Psoas muscle (tissue), 8 donors: Measurements from ENCODE around the gene ESAM. TPM values are rescaled to one million over a fixed set of nuclear protein-coding genes. Genes with fewer than 3 reads are reported as not detected.

Experiments used
- ATAC-seq, 4 donors: fragments of 200-7000 bp; cut with Tn5 transposase; one replicate each; pipeline ENCODE4 v1.9.1; 2020; ENCODE audit warnings: moderate library complexity in 3 of 4, mild to moderate bottlenecking in 2 of 4
- DNase-seq, 2 donors: peaks; one replicate each; pipeline ENCODE4 v3.0.0-alpha.2; 2020
- H3K27ac ChIP-seq: fragments of 200-600 bp; one replicate; pipeline ENCODE4 v1.8.0; 2022
- H3K27me3 ChIP-seq, 3 donors: fragments of 200-600 bp in 1 of 3; one replicate each; pipeline versions ENCODE4 v1.6.1 to v1.8.0; 2013 to 2022; ENCODE audit warnings: low read length in 2 of 3, mild to moderate bottlenecking in 2 of 3, moderate library complexity in 1 of 3; ENCODE audit not compliant: insufficient read depth in 3 of 3
- H3K36me3 ChIP-seq, 2 donors: fragments of 200-600 bp in 1 of 2; one replicate each; pipeline versions ENCODE4 v1.6.1 to v1.8.0; 2013 to 2022; ENCODE audit warnings: low read depth in 1 of 2, mild to moderate bottlenecking in 1 of 2, moderate library complexity in 1 of 2; ENCODE audit not compliant: insufficient read depth in 1 of 2
- H3K4me1 ChIP-seq: fragments of 200-600 bp; one replicate; pipeline ENCODE4 v1.8.0; 2022
- H3K4me3 ChIP-seq: fragments of 200-600 bp; one replicate; pipeline ENCODE4 v1.8.0; 2022; ENCODE audit warnings: mild to moderate bottlenecking
- H3K9me3 ChIP-seq: fragments of 200-600 bp; one replicate; pipeline ENCODE4 v1.8.0; 2022
- WGBS, 3 donors: extraction: QIAGEN DNeasy Blood & Tissue Kit; methylation state at CpG; one replicate each; pipeline versions ENCODE4 v1.1.6 to v1.1.7; 2013; 5-methylcytosine and 5-hydroxymethylcytosine counted together
- intact Hi-C, 2 donors: fragments of 100-400 bp; cut with DNase I; formaldehyde crosslinking; loops; one replicate each; pipeline versions ENCODE4 v1.11.0 to v1.14.2; 2022
- polyA plus RNA-seq, 3 donors: library from polyadenylated mRNA; stranded (reverse); fragments of 200-250 nt; gene quantifications; one replicate each; pipeline ENCODE4 v1.2.3, GENCODE V29; 2013
- total RNA-seq, 4 donors: library from RNA; stranded (reverse); fragmentation: NEBNext Ultra II Directional in 2 of 4; extraction: Animal tissue kit (Norgen Biotek cat#: 25700) in 2 of 4; gene quantifications; one replicate each; pipeline versions ENCODE4 v1.2.1 to v1.2.4, GENCODE V29; 2021 to 2023
- TF ChIP-seq, protein P1 (sequence below): fragments of 200-600 bp; IDR thresholded peaks from one replicate; pipeline ENCODE4 v1.8.0; 2022; ENCODE audit warnings: antibody characterized with exemption
- donor health status: healthy with polysubstance abuse.
- donor health status: DM: no; HTN: no; CAD: no; lungs with moderate emphysema.
- donor health status: Bipolar disorder and iron deficiency.
- donor health status: healthy.
- donor health status: DM: yes; HTN: yes; CAD: no.
- donor health status: DM: no; HTN: no; CAD: no.
- donor health status: DM: no; HTN: no; CAD: no.
- donor health status: DM: yes; HTN: yes; CAD: no.

ESAM gene
- total and polyA plus RNA-seq, 7 donors: 18.4 to 37.2 (median 27.9) TPM

DNA sequence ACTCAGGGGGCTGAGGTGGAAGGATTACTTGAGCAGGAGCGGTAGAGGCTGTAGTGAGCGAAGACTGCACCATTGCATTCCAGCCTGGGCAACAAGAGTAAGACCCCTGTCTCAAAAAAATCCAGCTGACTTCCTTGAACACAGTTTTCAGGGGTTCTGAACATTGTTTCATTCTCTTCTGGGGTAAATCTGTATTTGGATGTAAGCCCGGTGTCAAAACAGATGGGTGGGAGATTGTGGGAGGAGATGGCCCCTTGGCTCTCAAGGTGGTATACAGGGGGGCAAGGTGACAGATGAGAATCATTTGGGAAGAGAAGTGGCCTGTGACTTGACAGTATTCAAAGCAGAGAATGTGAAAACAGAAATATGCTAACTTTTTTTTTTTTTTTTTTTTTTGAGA, 4.8 kb downstream of the ESAM start:
- peaks cover 0 to 6% of the 10 kb centered on the region in 2 donors for H3K36me3 ChIP-seq
- H3K27ac ChIP-seq: no peak overlapping the region

DNA sequence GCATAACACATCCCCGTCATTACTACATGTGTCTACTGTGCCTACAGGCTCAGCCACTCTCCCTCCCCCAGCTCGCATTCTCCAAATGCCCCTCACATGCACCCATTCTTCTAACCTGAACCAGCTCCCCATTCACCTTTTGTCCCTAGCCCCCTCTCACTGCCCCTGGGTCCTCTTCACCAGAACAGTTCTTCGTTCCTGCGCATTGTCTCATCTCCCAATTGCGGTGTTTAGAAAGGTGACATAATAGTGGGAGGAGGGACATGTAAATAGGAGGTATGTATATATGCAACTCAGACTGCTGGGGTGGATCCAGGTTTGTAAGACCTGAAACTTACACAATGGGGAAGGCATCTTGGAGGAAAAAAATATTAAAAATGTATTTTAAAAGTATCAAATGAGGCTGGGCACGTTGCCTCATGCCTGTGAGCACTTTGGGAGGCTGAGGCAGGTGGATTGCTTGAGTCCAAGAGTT, 5.3 kb downstream of the ESAM start:
- Histone ChIP-seq H3K4me3 (no peak overlapping the region), H3K9me3 (no peaks in the 10 kb centered on the region), H3K36me3 (peaks cover 0 to 6% of the 10 kb centered on the region in 2 donors), H3K27ac (no peak overlapping the region), H3K4me1 (peaks cover 16% of the 10 kb centered on the region), H3K27me3 (peaks cover 0 to 48% (median 21%) of the 10 kb centered on the region in 3 donors)
- WGBS, 3 donors: 30 to 37% (median 34%) methylated on average over 6 of the region's 6 CpGs
- intact Hi-C loops: no loop called here
- no peak for DNase-seq
- ATAC-seq: no peak
- TF ChIP-seq, protein P1, sequence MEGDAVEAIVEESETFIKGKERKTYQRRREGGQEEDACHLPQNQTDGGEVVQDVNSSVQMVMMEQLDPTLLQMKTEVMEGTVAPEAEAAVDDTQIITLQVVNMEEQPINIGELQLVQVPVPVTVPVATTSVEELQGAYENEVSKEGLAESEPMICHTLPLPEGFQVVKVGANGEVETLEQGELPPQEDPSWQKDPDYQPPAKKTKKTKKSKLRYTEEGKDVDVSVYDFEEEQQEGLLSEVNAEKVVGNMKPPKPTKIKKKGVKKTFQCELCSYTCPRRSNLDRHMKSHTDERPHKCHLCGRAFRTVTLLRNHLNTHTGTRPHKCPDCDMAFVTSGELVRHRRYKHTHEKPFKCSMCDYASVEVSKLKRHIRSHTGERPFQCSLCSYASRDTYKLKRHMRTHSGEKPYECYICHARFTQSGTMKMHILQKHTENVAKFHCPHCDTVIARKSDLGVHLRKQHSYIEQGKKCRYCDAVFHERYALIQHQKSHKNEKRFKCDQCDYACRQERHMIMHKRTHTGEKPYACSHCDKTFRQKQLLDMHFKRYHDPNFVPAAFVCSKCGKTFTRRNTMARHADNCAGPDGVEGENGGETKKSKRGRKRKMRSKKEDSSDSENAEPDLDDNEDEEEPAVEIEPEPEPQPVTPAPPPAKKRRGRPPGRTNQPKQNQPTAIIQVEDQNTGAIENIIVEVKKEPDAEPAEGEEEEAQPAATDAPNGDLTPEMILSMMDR: no peak

More for the DNA sequence above, 4.8 kb downstream of the ESAM start:
- H3K27me3 ChIP-seq: peaks cover 0 to 52% (median 21%) of the 10 kb centered on the region in 3 donors
- no peak overlapping the region for H3K4me3 ChIP-seq
- H3K9me3 ChIP-seq: no peaks in the 10 kb centered on the region
- intact Hi-C loops: no loop called here
- DNase-seq (no peak), ATAC-seq (no peak)
- TF ChIP-seq, protein P1: no peak
- H3K4me1 ChIP-seq: peaks cover 18% of the 10 kb centered on the region
- WGBS, 3 donors: 55 to 58% (median 57%) methylated on average over 3 of the region's 3 CpGs

DNA sequence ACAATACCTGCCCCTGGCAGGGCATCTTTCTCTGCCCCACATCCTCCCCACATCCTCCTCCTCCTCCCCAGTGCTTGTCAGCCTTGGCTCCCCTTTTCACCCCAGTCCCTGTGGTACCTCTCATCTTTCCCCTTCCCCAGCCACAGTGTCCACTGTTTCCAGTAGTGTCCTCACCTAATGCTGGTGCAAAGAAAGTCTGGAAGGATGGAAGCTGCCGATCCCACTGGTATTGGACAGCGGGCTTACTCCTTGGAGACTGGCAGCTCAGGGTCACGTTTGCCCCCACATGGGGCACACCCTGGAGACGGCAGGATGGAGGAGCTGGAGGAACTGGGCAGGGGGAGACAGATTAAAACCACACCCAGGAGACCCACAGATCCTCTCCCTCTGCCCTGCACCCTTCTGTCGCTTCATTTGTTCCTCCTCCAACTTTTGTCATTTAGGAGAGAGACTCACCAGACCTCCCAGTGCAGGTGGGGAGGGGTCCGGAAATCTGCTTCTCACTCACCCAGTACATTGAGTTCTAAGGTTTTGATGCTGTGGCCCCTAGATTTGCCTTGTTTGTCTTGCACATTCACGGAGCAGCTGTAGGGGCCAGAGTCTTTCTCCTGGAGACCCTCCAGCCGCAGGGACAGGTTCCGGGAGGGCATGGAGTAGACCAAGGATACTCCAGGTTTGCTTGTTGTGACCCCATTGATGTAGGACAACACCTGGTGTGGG, 5.9 kb downstream of the ESAM start:
- H3K4me3 ChIP-seq: no peak overlapping the region
- peaks cover 0 to 49% (median 18%) of the 10 kb centered on the region in 3 donors for H3K27me3 ChIP-seq
- DNase-seq (no peak), ATAC-seq (no peak)
- TF ChIP-seq, protein P1: no peak
- peaks cover 15% of the 10 kb centered on the region for H3K4me1 ChIP-seq
- intact Hi-C loops: no loop called here
- no peak overlapping the region for H3K27ac ChIP-seq
- H3K9me3 ChIP-seq: no peaks in the 10 kb centered on the region
- H3K36me3 ChIP-seq: peaks cover 0 to 6% of the 10 kb centered on the region in 2 donors
- WGBS, 3 donors: 26 to 31% (median 31%) methylated on average over 9 of the region's 9 CpGs

DNA sequence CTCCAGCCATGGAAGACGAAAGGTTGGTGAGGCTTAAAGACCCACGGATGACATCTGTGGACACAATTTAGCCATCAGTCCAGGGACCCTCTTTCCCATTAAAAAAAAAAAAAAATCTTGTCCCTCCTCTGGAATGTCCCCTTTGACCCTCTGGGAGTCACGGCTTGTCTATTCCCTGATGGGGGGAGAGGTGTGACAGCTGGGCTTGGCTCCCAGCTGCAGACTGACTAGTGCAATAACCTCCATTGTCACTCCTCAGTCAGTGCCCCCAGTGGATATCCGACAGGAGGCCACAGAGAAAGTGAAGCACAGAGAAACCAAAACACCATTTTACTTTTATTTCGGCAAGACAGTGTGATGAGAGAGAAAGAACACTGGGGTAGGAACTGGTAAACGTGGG, 7.4 kb downstream of the ESAM start:
- H3K4me1 ChIP-seq: peaks cover 12% of the 10 kb centered on the region
- WGBS, 3 donors: 55% methylated on average over 6 of the region's 6 CpGs
- H3K9me3 ChIP-seq: no peaks in the 10 kb centered on the region
- no peak overlapping the region for H3K27ac ChIP-seq
- TF ChIP-seq, protein P1: no peak
- intact Hi-C loops: no loop called here
- H3K36me3 ChIP-seq: peaks cover 0 to 6% of the 10 kb centered on the region in 2 donors
- ATAC-seq (no peak), DNase-seq (no peak)
- H3K27me3 ChIP-seq: peaks cover 0 to 57% (median 19%) of the 10 kb centered on the region in 3 donors
- H3K4me3 ChIP-seq: no peak overlapping the region
